ENCODE data around the gene SDR39U1.

DNA sequence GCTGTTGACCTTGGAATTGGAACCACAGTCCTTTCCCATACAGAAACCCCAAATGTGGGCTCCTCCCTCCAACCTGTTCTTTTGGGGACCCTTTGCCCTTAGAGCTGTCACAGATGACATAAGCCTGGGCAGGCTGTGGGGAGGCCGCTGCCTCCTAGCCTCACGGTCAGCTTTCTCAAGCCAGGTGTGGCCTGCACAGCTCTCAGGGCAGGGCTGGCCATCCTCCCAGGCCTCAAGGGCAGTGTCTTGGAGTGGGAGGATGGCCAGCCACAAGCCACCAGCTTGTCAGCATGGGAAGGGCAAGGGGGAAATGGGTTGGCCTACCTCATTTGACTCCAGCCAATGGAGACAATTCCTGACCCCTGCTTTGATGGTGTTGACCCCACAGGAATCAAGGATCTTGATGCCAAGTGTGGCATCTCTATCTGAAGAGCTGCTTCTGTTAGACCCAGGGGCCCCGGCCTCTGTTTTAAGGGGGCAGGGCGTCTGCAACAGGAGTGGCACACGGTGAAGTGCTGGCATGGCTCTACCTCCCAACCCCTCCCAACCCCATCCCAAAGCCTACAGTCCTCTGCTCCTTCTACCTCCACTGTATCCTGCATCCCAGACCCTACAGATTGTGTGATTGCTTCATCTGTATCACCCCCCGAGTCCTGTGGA lies 24.6 kb downstream of the SDR39U1 start:
- TF ChIP-seq CTCF (IDR thresholded peaks at IDR 0.05) (no peak), POLR2A (IDR thresholded peaks at IDR 0.05) (no peak)

Data from lower leg skin (tissue), 3 donors.